Ovary (tissue), 9 donors: ENCODE measurements around the gene KCNJ3. TPM values are rescaled to one million over a fixed set of nuclear protein-coding genes. Genes with fewer than 3 reads are reported as not detected.

Experiments
- DNase-seq, 5 donors: peaks; one replicate each; pipeline ENCODE4 v3.0.0-alpha.2; 2019 to 2020
- H3K27ac ChIP-seq, 2 donors: fragments of 200-600 bp; one replicate each; pipeline versions ENCODE4 v1.5.1 to v1.8.0; 2019 to 2022
- H3K27me3 ChIP-seq: fragments of 200-600 bp; one replicate; pipeline ENCODE4 v1.8.0; 2022
- H3K36me3 ChIP-seq: fragments of 200-600 bp; sonication (generic); one replicate; pipeline ENCODE4 v1.5.1; 2019
- H3K4me1 ChIP-seq: one replicate; pipeline ENCODE4 v1.8.1; 2013; ENCODE audit warnings: mild to moderate bottlenecking, moderate library complexity; ENCODE audit not compliant: insufficient read depth
- H3K4me3 ChIP-seq: fragments of 200-600 bp; sonication (generic); one replicate; pipeline ENCODE4 v1.5.1; 2017
- H3K9me3 ChIP-seq, 2 donors: fragments of 200-600 bp in 1 of 2; sonication (generic) in 1 of 2; one replicate each; pipeline versions ENCODE4 v1.5.1 to v1.8.1; 2013 to 2019; ENCODE audit warnings: mild to moderate bottlenecking in 1 of 2, moderate library complexity in 1 of 2
- CTCF ChIP-seq, 3 donors: fragments of 450-650 bp in 2 of 3; fragments of 200-600 bp in 1 of 3; IDR thresholded peaks; one replicate each; pipeline versions ENCODE4 v1.5.1 to v1.8.0; 2016 to 2022; ENCODE audit warnings: antibody characterized with exemption in 3 of 3, mild to moderate bottlenecking in 1 of 3
- EP300 ChIP-seq: sonication (generic); formaldehyde crosslinking; IDR thresholded peaks from one replicate; pipeline ENCODE4 v1.6.1; 2017; ENCODE audit warnings: antibody characterized with exemption
- POLR2A ChIP-seq: fragments of 450-650 bp; IDR thresholded peaks from one replicate; pipeline ENCODE4 v1.6.1; 2017; ENCODE audit warnings: antibody characterized with exemption, mild to moderate bottlenecking, moderate library complexity
- WGBS, 3 donors: extraction: QIAGEN DNeasy Blood & Tissue Kit in 1 of 3; methylation state at CpG; one replicate each; pipeline versions ENCODE4 v1.1.5 to v1.1.7; 2013 to 2017; 5-methylcytosine and 5-hydroxymethylcytosine counted together
- intact Hi-C, 4 donors: fragments of 100-400 bp; cut with DNase I; formaldehyde crosslinking; loops; one replicate each; pipeline versions ENCODE4 v1.11.0 to v1.15.1; 2022 to 2023
- polyA plus RNA-seq, 2 donors: library from polyadenylated mRNA; stranded (reverse); fragments of 200-250 nt in 1 of 2; fragments of 350-450 nt in 1 of 2; fragmentation: Illumina TruSeq in 1 of 2; extraction: RNeasy Lipid Tissue Mini Kit (QIAGEN cat#74804) in 1 of 2; gene quantifications; one replicate each; pipeline ENCODE4 v1.2.3, GENCODE V29; 2013 to 2014
- total RNA-seq, 7 donors: library from RNA; depleted of rRNA in 2 of 7; stranded (reverse); fragments of >200 nt in 2 of 7; fragmentation: NEBNext Ultra II Directional in 3 of 7; extraction: Animal tissue kit (Norgen Biotek cat#: 25700) in 3 of 7; gene quantifications; one replicate each; pipeline versions ENCODE4 v1.1.0 to v1.2.4, GENCODE V29; 2016 to 2023
- donor health status: DM: no; HTN: no; CAD: no; lungs with moderate emphysema.
- donor health status: DM: no; HTN: no; CAD: no.
- donor health status: Bipolar disorder and iron deficiency.
- donor health status: DM: yes; HTN: yes; CAD: no.
- donor health status: DM: no; HTN: no; CAD: no.
- donor health status: DM: yes; HTN: yes; CAD: no.

Gene KCNJ3
- total and polyA plus RNA-seq, 9 donors: under 0.01 to 1.4 (median 0.32) TPM; not detected in 3

GRCh38 chr2:154814856-154815255, 116.4 kb downstream of the KCNJ3 start:
- H3K27ac ChIP-seq: no peak overlapping the region

DNA sequence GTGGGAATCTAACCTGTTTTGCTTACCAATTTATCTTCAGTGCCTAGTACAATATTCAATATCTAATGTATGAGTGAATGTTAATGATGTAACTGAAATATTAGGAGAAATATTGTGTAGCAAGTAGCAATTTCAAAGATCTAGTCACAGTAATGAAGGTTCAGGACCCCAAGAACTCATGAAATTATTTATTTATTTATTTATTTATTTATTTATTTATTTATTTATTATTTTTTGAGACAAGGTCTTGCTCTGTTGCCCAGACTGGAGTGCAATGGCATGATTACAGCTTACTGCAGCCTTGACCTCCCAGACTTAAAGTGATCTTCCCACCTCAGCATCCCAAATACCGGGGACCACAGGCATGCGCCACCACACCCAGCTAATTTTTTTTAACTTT, 126.9 kb downstream of the KCNJ3 start:
- no peak for TF ChIP-seq POLR2A
- no peak for TF ChIP-seq EP300
- TF ChIP-seq CTCF (IDR thresholded peaks at IDR 0.05): no peak
- no peaks in the 10 kb centered on the region for H3K27me3 ChIP-seq
- no peaks in the 10 kb centered on the region for H3K4me1 ChIP-seq
- H3K4me3 ChIP-seq: no peak overlapping the region
- H3K9me3 ChIP-seq: no peaks in the 10 kb centered on the region
- 50 to 99% (median 71%) methylated on average over 2 of the region's 2 CpGs for WGBS, 3 donors
- DNase-seq: no peak
- no peaks in the 10 kb centered on the region for H3K36me3 ChIP-seq
- H3K27ac ChIP-seq: no peak overlapping the region
- intact Hi-C loops: no loop called here

More at GRCh38 chr2:154814856-154815255, 116.4 kb downstream of the KCNJ3 start:
- Histone ChIP-seq H3K4me1 (no peaks in the 10 kb centered on the region), H3K9me3 (no peaks in the 10 kb centered on the region), H3K36me3 (no peaks in the 10 kb centered on the region), H3K4me3 (no peak overlapping the region), H3K27me3 (no peaks in the 10 kb centered on the region)
- 37 to 61% (median 50%) methylated on average over 1 of the region's 1 CpG for WGBS, 3 donors
- DNase-seq: no peak
- intact Hi-C loops: no loop called here
- TF ChIP-seq POLR2A: no peak
- TF ChIP-seq CTCF (IDR thresholded peaks at IDR 0.05): no peak
- TF ChIP-seq EP300: no peak

DNA sequence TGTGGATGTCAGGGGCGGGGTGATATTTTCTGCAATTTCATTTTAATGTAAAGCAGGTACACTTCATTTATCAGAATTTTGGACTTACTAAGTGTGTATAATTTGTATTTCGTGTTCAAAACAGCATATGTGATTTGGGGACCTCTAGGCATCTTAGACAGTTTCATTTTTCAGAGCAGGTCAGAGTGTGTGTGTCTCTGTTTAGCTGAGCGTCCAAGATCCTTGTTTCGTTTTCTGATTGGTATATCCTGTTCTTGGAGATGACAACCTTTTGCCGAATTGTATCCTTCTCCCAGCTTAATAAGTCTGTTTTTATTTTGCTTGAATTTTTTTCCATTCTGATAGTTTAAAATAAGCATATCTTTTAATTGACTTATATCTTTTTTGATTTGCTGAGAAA, 128.3 kb downstream of the KCNJ3 start:
- no peaks in the 10 kb centered on the region for H3K36me3 ChIP-seq
- no peak for DNase-seq
- no peaks in the 10 kb centered on the region for H3K9me3 ChIP-seq
- no peaks in the 10 kb centered on the region for H3K27me3 ChIP-seq
- H3K27ac ChIP-seq: no peak overlapping the region
- TF ChIP-seq CTCF (IDR thresholded peaks at IDR 0.05): no peak
- TF ChIP-seq EP300: no peak
- TF ChIP-seq POLR2A: no peak
- intact Hi-C loops: no loop called here
- 70 to 79% (median 77%) methylated on average over 5 of the region's 5 CpGs for whole genome bisulfite sequencing, 3 donors
- no peaks in the 10 kb centered on the region for H3K4me1 ChIP-seq
- H3K4me3 ChIP-seq: no peak overlapping the region

DNA sequence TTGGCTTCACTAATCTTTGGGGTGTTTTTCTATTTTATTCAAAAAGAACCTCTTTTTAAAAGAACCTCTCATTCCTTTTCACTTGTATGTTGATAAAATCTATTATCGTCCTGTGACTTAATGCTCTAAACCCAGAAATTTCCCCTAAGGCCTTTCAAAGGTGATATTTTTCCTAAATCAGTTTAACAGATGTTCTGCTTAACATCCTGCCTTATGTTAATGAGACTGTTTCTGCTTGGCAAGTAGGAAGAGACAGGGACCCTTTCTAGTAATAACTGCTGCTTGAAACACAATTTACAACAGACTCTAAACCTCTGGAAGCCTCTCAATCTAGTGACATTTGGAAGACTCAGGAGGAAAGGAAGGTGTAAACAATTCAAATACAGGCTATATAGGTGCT, 128.8 kb downstream of the KCNJ3 start:
- no peaks in the 10 kb centered on the region for H3K27me3 ChIP-seq
- intact Hi-C loops: no loop called here
- no peak for TF ChIP-seq CTCF (IDR thresholded peaks at IDR 0.05)
- DNase-seq: no peak
- no peaks in the 10 kb centered on the region for H3K36me3 ChIP-seq
- no peak overlapping the region for H3K4me3 ChIP-seq
- H3K9me3 ChIP-seq: no peaks in the 10 kb centered on the region
- WGBS, 3 donors: 56 to 63% (median 60%) methylated on average over 1 of the region's 1 CpG
- no peak overlapping the region for H3K27ac ChIP-seq
- no peaks in the 10 kb centered on the region for H3K4me1 ChIP-seq

- H3K4me3 ChIP-seq: no peak overlapping the region
- H3K27me3 ChIP-seq: peaks cover 2% of the 10 kb centered on the region
- TF ChIP-seq POLR2A (no peak), EP300 (no peak), CTCF (IDR thresholded peaks at IDR 0.05) (no peak)
- H3K27ac ChIP-seq: no peak overlapping the region
- no peak for DNase-seq
- WGBS, 3 donors: 65 to 84% (median 76%) methylated on average over 2 of the region's 2 CpGs
- H3K4me1 ChIP-seq: no peaks in the 10 kb centered on the region
- no peaks in the 10 kb centered on the region for H3K36me3 ChIP-seq
- H3K9me3 ChIP-seq: no peaks in the 10 kb centered on the region
- intact Hi-C loops: no loop called here
Measured at GRCh38 chr2:154832711-154833110, 134.2 kb downstream of the KCNJ3 start.
